Activated B cell treated with CpG ODN at 0.5 μM for 24 hours (primary cell): ENCODE measurements around the gene SPAG6. TPM values are rescaled to one million over a fixed set of nuclear protein-coding genes. Genes with fewer than 3 reads are reported as not detected.

Experiments used
- ATAC-seq: fragments of 200-7000 bp; cut with Tn5 transposase; one replicate; pipeline ENCODE4 v1.10.0; 2021; ENCODE audit warnings: low read depth, mild to moderate bottlenecking, moderate library complexity
- CTCF ChIA-PET: fragments of 350-600 bp; sonication (Branson Sonifier 250); formaldehyde crosslinking; loops from one replicate; lab custom pipeline; 2021; ENCODE audit warnings: antibody characterized with exemption; lab: Charles Lee
- POLR2A ChIA-PET: fragments of 350-600 bp; sonication (Branson Sonifier 250); formaldehyde crosslinking; loops from one replicate; lab custom pipeline; 2021; ENCODE audit warnings: antibody characterized with exemption; lab: Charles Lee
- DNase-seq: peaks from one replicate; pipeline ENCODE4 v3.0.0; 2022
- H3K27ac Mint-ChIP-seq: one replicate; pipeline ENCODE4 v1.8.0; 2020; ENCODE audit warnings: mixed read lengths
- H3K27me3 Mint-ChIP-seq: one replicate; pipeline ENCODE4 v1.8.0; 2021; ENCODE audit warnings: mixed read lengths
- H3K36me3 Mint-ChIP-seq: one replicate; pipeline ENCODE4 v1.8.0; 2021; ENCODE audit warnings: low read depth, mixed read lengths
- H3K4me1 Mint-ChIP-seq: one replicate; pipeline ENCODE4 v1.8.0; 2021; ENCODE audit warnings: mixed read lengths
- H3K4me3 Mint-ChIP-seq: one replicate; pipeline ENCODE4 v1.8.0; 2020; ENCODE audit warnings: mild to moderate bottlenecking, mixed read lengths
- H3K9me3 Mint-ChIP-seq: one replicate; pipeline ENCODE4 v1.8.0; 2020; ENCODE audit warnings: mixed read lengths
- intact Hi-C: fragments of 100-400 bp; cut with micrococcal nuclease; formaldehyde crosslinking; loops from one replicate; pipeline ENCODE4 v1.15.1; 2024
- total RNA-seq: library from RNA; stranded (reverse); gene quantifications from 2 replicates; pipeline ENCODE4 v1.2.3, GENCODE V29; 2022
- TF ChIP-seq, protein P1 (sequence below): fragments of 200-600 bp; IDR thresholded peaks from one replicate; pipeline ENCODE4 v1.8.0; 2022; ENCODE audit warnings: antibody characterized with exemption, mild to moderate bottlenecking

Gene SPAG6
- total RNA-seq, 1 donor from 2014 or later, result 0.62 TPM

DNA sequence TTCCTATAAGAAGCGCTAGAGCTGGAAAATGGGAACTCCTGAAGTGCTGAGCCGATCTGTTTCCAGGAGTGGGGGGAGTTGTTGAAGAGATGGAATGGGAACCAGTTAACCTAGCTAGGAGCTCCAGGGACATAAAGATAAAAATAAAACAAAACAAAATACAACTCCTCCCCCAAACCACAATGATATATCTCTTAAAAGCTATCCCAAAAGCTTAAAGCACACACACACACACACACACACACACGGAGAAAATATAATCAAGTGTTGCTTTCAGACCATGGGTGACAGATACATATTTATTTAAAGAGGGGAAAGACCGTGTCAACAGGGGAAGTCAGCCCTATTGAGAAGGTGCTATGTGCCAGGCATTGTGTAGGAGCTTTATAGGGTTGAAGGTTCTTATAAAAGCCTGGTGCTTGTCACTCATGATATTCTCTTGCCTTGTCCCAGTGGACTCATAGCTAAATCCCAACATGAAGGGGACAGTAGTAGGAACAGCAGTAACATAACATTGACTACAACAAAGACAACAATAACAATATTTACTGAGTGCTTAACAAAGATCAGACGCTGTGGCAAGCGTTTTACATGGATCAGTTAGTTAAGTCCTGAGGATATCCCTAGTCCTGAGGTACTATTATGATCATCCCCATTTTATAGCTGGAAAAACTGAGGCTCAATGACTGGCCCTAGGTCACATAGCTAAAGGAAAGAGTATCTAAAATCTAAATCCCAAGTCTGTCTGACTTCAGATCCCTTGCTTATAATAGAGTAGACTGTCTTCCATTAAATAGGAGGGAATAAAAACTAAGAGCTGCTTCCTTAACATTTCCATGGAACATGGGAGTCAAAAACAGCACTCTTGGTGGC is 115.5 kb downstream of the SPAG6 start:
- ChIA-PET POLR2A (interaction anchor here (0.6 to 1.8 kb wide), 2 partner anchors 24 to 533 kb away, joined by 4 to 8 read pairs; no protein-coding TSS in a partner anchor), CTCF (no interaction called here)
- intact Hi-C loops, result no loop called here
- no peak for ATAC-seq
- Mint-ChIP-seq H3K27ac (no peak overlapping the region), H3K4me1 (peaks cover 29% of the 10 kb centered on the region), H3K36me3 (no peaks in the 10 kb centered on the region), H3K9me3 (peaks cover 3% of the 10 kb centered on the region), H3K4me3 (no peak overlapping the region), H3K27me3 (no peaks in the 10 kb centered on the region)
- DNase-seq, result no peak
- TF ChIP-seq, protein P1, sequence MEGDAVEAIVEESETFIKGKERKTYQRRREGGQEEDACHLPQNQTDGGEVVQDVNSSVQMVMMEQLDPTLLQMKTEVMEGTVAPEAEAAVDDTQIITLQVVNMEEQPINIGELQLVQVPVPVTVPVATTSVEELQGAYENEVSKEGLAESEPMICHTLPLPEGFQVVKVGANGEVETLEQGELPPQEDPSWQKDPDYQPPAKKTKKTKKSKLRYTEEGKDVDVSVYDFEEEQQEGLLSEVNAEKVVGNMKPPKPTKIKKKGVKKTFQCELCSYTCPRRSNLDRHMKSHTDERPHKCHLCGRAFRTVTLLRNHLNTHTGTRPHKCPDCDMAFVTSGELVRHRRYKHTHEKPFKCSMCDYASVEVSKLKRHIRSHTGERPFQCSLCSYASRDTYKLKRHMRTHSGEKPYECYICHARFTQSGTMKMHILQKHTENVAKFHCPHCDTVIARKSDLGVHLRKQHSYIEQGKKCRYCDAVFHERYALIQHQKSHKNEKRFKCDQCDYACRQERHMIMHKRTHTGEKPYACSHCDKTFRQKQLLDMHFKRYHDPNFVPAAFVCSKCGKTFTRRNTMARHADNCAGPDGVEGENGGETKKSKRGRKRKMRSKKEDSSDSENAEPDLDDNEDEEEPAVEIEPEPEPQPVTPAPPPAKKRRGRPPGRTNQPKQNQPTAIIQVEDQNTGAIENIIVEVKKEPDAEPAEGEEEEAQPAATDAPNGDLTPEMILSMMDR, result no peak

DNA sequence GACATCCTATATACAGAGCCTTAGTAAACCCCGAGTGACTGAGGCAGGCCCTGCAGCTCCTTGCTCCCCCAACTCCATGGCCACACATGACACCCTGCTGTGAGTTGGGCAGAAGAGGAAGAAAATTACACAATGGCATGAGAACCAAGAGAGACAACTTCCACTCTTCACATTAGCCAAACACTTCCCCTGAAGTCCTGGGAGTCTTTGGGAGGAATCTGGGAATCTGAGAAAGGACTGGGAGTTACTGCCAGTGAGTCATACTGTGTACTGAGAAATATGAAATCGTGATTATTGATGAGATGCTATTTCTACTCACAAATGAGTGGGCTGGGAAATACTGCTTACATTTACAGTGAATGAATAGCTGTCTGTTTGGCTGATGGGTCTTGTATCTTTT is 116.6 kb downstream of the SPAG6 start:
- Mint-ChIP-seq H3K9me3 (peaks cover 3% of the 10 kb centered on the region), H3K36me3 (no peaks in the 10 kb centered on the region), H3K27ac (no peak overlapping the region), H3K27me3 (no peaks in the 10 kb centered on the region), H3K4me3 (no peak overlapping the region), H3K4me1 (peaks cover 23% of the 10 kb centered on the region)
- no peak for DNase-seq
- ChIA-PET CTCF (no interaction called here), POLR2A (interaction anchor here (1.2 kb wide), 1 partner anchor 26 kb away, joined by 3 read pairs; no protein-coding TSS in a partner anchor)
- ATAC-seq, result no peak
- TF ChIP-seq, protein P1, result no peak
- intact Hi-C loops, result no loop called here

DNA sequence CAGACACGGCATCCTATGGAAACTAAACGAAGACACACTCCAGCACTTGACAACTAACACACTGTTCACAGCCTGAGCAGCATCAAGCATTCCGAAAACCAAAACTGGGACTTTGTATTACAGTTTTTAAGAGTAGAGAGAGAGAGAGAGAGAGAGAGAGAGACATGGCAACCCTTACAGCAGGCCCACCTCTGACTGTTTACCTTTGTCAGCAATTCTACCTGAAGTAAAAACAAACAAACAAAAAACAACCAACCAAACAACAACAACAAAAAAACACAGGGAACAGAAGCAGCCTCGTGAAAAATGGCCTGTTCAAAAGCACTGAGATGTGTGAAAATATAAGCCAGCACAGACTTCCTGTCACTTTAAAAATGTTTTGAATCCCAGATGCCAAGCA is 118.0 kb downstream of the SPAG6 start:
- ATAC-seq (no peak), DNase-seq (no peak)
- peaks cover 23% of the 10 kb centered on the region for H3K4me1 Mint-ChIP-seq
- ChIA-PET CTCF (no interaction called here), POLR2A (no interaction called here)
- TF ChIP-seq, protein P1, result no peak
- no peak overlapping the region for H3K27ac Mint-ChIP-seq
- no peak overlapping the region for H3K4me3 Mint-ChIP-seq
- H3K27me3 Mint-ChIP-seq, result no peaks in the 10 kb centered on the region
- intact Hi-C loops, result no loop called here
- H3K36me3 Mint-ChIP-seq, result no peaks in the 10 kb centered on the region
- peaks cover 3% of the 10 kb centered on the region for H3K9me3 Mint-ChIP-seq

DNA sequence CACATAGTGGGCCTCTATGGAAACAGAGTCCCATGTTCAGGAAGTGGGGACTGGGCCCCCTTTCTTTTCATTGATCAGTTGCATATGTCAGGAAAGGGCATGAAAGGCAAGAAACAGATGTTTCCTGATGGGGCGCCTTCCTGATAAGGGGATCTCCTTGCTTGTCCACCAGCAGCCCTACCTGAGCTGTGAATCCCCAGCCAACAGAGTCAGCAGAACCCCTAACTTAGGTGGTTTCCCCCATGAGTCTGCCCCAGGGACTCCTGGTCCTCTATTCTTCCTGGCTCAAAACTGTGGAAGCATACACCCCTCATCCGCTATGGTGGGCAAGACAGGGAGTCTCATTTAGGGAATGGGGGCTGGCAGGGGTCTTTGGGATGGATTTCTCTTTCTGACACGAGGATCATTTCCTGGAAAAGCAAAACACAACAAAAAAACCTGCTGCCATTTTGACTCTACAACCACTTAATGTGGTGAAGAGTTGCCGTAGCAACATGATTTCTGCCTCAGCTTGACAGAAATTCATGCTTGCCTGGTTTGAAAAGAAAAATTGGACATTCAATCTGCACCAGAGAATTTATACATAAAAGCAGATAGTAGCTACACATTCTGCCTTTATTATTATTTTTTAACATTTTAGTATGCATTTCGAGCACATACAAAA is 119.8 kb downstream of the SPAG6 start:
- TF ChIP-seq, protein P1, result no peak
- ChIA-PET CTCF (no interaction called here), POLR2A (interaction anchor here (1.3 kb wide), 1 partner anchor 28 kb away, joined by 5 read pairs; no protein-coding TSS in a partner anchor)
- no peaks in the 10 kb centered on the region for H3K36me3 Mint-ChIP-seq
- DNase-seq, result no peak
- no peak overlapping the region for H3K27ac Mint-ChIP-seq
- H3K4me3 Mint-ChIP-seq, result no peak overlapping the region
- intact Hi-C loops, result no loop called here
- H3K4me1 Mint-ChIP-seq, result peaks cover 15% of the 10 kb centered on the region
- H3K27me3 Mint-ChIP-seq, result no peaks in the 10 kb centered on the region
- ATAC-seq, result no peak
- peaks cover 3% of the 10 kb centered on the region for H3K9me3 Mint-ChIP-seq

DNA sequence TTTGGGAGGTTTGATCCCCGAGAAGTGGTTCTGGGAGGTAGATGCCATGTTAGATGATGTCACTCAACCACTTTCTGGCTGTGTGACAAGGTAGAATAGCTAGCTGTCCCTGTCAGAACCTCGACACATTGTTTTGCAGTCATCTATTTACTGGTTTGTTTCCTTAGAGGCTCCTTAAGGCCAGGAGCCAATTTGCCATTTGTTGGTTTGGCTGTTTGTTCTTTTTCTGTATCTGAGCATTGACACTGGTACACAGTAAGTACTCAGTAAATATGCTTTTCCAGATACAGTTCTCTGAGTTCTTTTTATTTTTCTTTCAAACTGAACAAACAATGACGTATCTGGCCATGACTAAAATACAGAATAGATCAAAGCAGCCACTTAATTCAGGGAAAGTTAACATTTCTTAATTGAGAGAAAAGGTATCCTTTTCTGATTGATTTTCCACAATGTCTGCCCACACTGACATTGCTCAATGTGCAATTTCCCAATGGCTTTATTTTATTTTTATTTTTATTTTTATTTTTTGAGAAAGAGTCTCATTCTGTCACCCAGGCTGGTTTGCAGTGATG is 121.6 kb downstream of the SPAG6 start:
- Mint-ChIP-seq H3K4me3 (no peak overlapping the region), H3K9me3 (no peaks in the 10 kb centered on the region), H3K27me3 (peaks cover 8% of the 10 kb centered on the region), H3K36me3 (no peaks in the 10 kb centered on the region), H3K4me1 (peaks cover 15% of the 10 kb centered on the region), H3K27ac (no peak overlapping the region)
- ChIA-PET POLR2A (no interaction called here), CTCF (no interaction called here)
- intact Hi-C loops, result no loop called here
- TF ChIP-seq, protein P1, result no peak
- ATAC-seq (no peak), DNase-seq (no peak)
